SU-DHL-6 (cell line): ENCODE results near the gene SPRY4.

ENCODE experiments used
- CTCF ChIP-seq: fragments of 200-600 bp; sonication (generic); IDR thresholded peaks from one replicate; pipeline ENCODE4 v1.5.1; 2017; ENCODE audit warnings: antibody characterized with exemption, mild to moderate bottlenecking, low read length, moderate library complexity; ENCODE audit not compliant: insufficient read depth, poor library complexity, severe bottlenecking
- EZH2phosphoT487 ChIP-seq: fragments of 200-600 bp; sonication (generic), shearing (Covaris generic); conservative IDR thresholded peaks from 2 replicates; pipeline ENCODE4 v1.6.1; 2018; ENCODE audit warnings: mild to moderate bottlenecking, antibody characterized with exemption, low read length, moderate library complexity, mixed read lengths

DNA sequence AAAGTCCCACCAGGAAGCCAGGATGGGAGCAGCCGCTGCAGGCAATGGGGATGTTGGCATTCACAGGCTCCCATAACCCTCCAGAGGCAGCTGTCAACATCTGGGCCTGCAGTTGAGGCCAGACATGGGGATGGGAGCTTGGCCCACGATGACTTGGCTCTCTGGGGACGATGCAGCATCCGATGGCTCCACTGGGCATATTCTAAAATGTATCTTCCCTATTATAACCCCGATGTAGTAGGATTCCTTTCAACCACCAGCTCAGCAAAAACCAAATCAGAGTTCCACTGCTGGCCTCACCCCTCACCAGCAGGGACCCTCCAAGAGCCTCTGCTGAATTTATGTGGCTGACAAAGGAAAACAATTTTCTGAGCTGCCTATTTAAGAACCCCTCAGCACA is 7.1 kb downstream of the SPRY4 start:
- TF ChIP-seq CTCF (no peak), EZH2phosphoT487 (no peak)
